GM23338 (cell line): ENCODE measurements around the gene GLRA1. TPM values are rescaled to one million over a fixed set of nuclear protein-coding genes. Genes with fewer than 3 reads are reported as not detected.

Experiments
- ATAC-seq: fragments of 200-7000 bp; cut with Tn5 transposase; 3 replicates; pipeline ENCODE4 v1.9.1; 2020
- DNase-seq: peaks from one replicate; pipeline ENCODE4 v3.0.0-alpha.2; 2015; ENCODE audit warnings: low spot score
- H2AFZ ChIP-seq: fragments of 200-600 bp; sonication (generic); 2 replicates; pipeline ENCODE4 v1.8.0; 2016; ENCODE audit warnings: antibody characterized with exemption, mild to moderate bottlenecking, moderate library complexity
- H3F3A ChIP-seq: fragments of 200-600 bp; sonication (generic); replicated peaks from 2 replicates; pipeline ENCODE4 v1.8.0; 2017; ENCODE audit warnings: antibody characterized with exemption, mixed run types, low read depth
- H3K27ac ChIP-seq: fragments of 200-600 bp; sonication (generic); 2 replicates; pipeline ENCODE4 v1.6.1; 2016; ENCODE audit warnings: low read depth
- H3K27me3 ChIP-seq: fragments of 200-600 bp; sonication (generic); 2 replicates; pipeline ENCODE4 v1.8.0; 2016; ENCODE audit warnings: mild to moderate bottlenecking, mixed run types, moderate library complexity; ENCODE audit not compliant: insufficient read depth
- H3K36me3 ChIP-seq: fragments of 200-600 bp; sonication (generic); 2 replicates; pipeline ENCODE4 v1.8.0; 2016; ENCODE audit warnings: mild to moderate bottlenecking; ENCODE audit not compliant: insufficient read depth
- H3K4me1 ChIP-seq: fragments of 200-600 bp; sonication (generic); 2 replicates; pipeline ENCODE4 v1.8.0; 2016; ENCODE audit warnings: mild to moderate bottlenecking, moderate library complexity; ENCODE audit not compliant: insufficient read depth
- H3K4me2 ChIP-seq: fragments of 200-600 bp; sonication (generic); 2 replicates; pipeline ENCODE4 v1.7.1; 2017; ENCODE audit warnings: mixed run types
- H3K4me3 ChIP-seq: fragments of 200-600 bp; sonication (generic); 2 replicates; pipeline ENCODE4 v1.6.1; 2016; ENCODE audit warnings: mixed run types
- H3K79me2 ChIP-seq: fragments of 200-600 bp; sonication (generic); replicated peaks from 2 replicates; pipeline ENCODE4 v1.8.0; 2017; ENCODE audit warnings: mild to moderate bottlenecking; ENCODE audit not compliant: insufficient read depth
- H3K9me2 ChIP-seq: fragments of 200-600 bp; sonication (generic); 2 replicates; pipeline ENCODE4 v1.8.0; 2017; ENCODE audit not compliant: insufficient read depth
- H4K20me1 ChIP-seq: fragments of 200-600 bp; sonication (generic); replicated peaks from 2 replicates; pipeline ENCODE4 v1.8.0; 2017; ENCODE audit warnings: mild to moderate bottlenecking; ENCODE audit not compliant: insufficient read depth
- H3K27ac Mint-ChIP-seq: 2 replicates; pipeline ENCODE4 v1.8.0; 2020; ENCODE audit warnings: inconsistent platforms, mild to moderate bottlenecking, moderate library complexity, mixed read lengths
- H3K27me3 Mint-ChIP-seq: 3 replicates; pipeline ENCODE4 v1.8.0; 2022; ENCODE audit warnings: low read depth, mild to moderate bottlenecking, moderate library complexity, mixed read lengths, inconsistent platforms; ENCODE audit not compliant: insufficient read depth, poor library complexity
- H3K36me3 Mint-ChIP-seq: 3 replicates; pipeline ENCODE4 v1.8.0; 2021; ENCODE audit warnings: low read depth, mild to moderate bottlenecking, inconsistent platforms, moderate library complexity, mixed read lengths
- H3K4me1 Mint-ChIP-seq: 3 replicates; pipeline ENCODE4 v1.8.0; 2020; ENCODE audit warnings: mild to moderate bottlenecking, inconsistent platforms, mixed read lengths
- H3K4me3 Mint-ChIP-seq: 3 replicates; pipeline ENCODE4 v1.8.0; 2021; ENCODE audit warnings: moderate library complexity, mild to moderate bottlenecking, inconsistent platforms, mixed read lengths
- H3K9me3 Mint-ChIP-seq: 3 replicates; pipeline ENCODE4 v1.8.0; 2020; ENCODE audit warnings: moderate library complexity, mild to moderate bottlenecking, inconsistent platforms, mixed read lengths
- CREB1 ChIP-seq: fragments of 250-450 bp; sonication (Bioruptor Pico); IDR thresholded peaks from 2 replicates; pipeline ENCODE4 v1.5.0; 2020; ENCODE audit warnings: low read depth, mild to moderate bottlenecking, moderate library complexity
- EZH2 ChIP-seq: fragments of 200-600 bp; sonication (generic); IDR thresholded peaks from one replicate; pipeline ENCODE4 v1.8.0; 2017; ENCODE audit warnings: antibody characterized with exemption, mild to moderate bottlenecking, low read depth; ENCODE audit not compliant: unreplicated experiment
- EZH2phosphoT487 ChIP-seq: fragments of 200-600 bp; sonication (generic); IDR thresholded peaks from one replicate; pipeline ENCODE4 v1.8.1; 2018; ENCODE audit warnings: antibody characterized with exemption; ENCODE audit not compliant: unreplicated experiment
- JUNB ChIP-seq: IDR thresholded peaks from one replicate; pipeline ENCODE4 v1.6.1; 2016; ENCODE audit warnings: antibody characterized with exemption; ENCODE audit not compliant: unreplicated experiment
- NANOG ChIP-seq: IDR thresholded peaks from 2 replicates; pipeline ENCODE4 v1.6.1; 2016; ENCODE audit warnings: antibody characterized with exemption, borderline replicate concordance
- POLR2AphosphoS5 ChIP-seq: IDR thresholded peaks from 2 replicates; pipeline ENCODE4 v1.6.1; 2016; ENCODE audit warnings: antibody characterized with exemption, low read depth
- STAT1 ChIP-seq: IDR thresholded peaks from one replicate; pipeline ENCODE4 v1.6.1; 2016; ENCODE audit warnings: antibody characterized with exemption; ENCODE audit not compliant: unreplicated experiment
- ZNF114 ChIP-seq: fragments of 250-450 bp; sonication (Bioruptor Pico); IDR thresholded peaks from 2 replicates; pipeline ENCODE4 v1.5.0; 2020; ENCODE audit warnings: mild to moderate bottlenecking, moderate library complexity
- ZNF331 ChIP-seq: fragments of 250-450 bp; sonication (Bioruptor Pico); IDR thresholded peaks from 2 replicates; pipeline ENCODE4 v1.5.0; 2020; ENCODE audit warnings: low read depth, mild to moderate bottlenecking, moderate library complexity
- polyA plus RNA-seq: library from polyadenylated mRNA; unstranded; fragments of >200 nt; fragmentation: Nextera tagmentation; extraction: Ambion mirVana; gene quantifications from 2 replicates; pipeline ENCODE4 v1.2.1, GENCODE V29; 2016
- total RNA-seq: library from RNA; depleted of rRNA; stranded (reverse); fragments of >200 nt; shearing (Covaris generic); gene quantifications from 2 replicates; pipeline ENCODE4 v1.2.3, GENCODE V29; 2014
- TF ChIP-seq, protein P1 (sequence below): IDR thresholded peaks from one replicate; pipeline ENCODE4 v1.6.1; 2018; ENCODE audit warnings: antibody characterized with exemption; ENCODE audit not compliant: unreplicated experiment
- TF ChIP-seq, protein P2 (sequence below): fragments of 250-450 bp; sonication (Bioruptor Pico); IDR thresholded peaks from 2 replicates; pipeline ENCODE4 v1.5.0; 2020; ENCODE audit warnings: mild to moderate bottlenecking, moderate library complexity
- TF ChIP-seq, protein P3 (sequence below): IDR thresholded peaks from 2 replicates; pipeline ENCODE4 v1.6.1; 2016; ENCODE audit warnings: antibody characterized with exemption
- TF ChIP-seq, protein P4 (sequence below), 2 experiments: fragments of 200-600 bp in 1 of 2; sonication (generic) in 1 of 2; conservative IDR thresholded peaks; 2 replicates each; pipeline versions ENCODE4 v1.5.1 to v1.6.1; 2016 to 2017; ENCODE audit warnings: antibody characterized with exemption in 2 of 2, low read depth in 2 of 2, mild to moderate bottlenecking in 2 of 2, moderate library complexity in 1 of 2

The GLRA1 gene
- total and polyA plus RNA-seq, 2 experiments from 2014 or later, result not detected

DNA sequence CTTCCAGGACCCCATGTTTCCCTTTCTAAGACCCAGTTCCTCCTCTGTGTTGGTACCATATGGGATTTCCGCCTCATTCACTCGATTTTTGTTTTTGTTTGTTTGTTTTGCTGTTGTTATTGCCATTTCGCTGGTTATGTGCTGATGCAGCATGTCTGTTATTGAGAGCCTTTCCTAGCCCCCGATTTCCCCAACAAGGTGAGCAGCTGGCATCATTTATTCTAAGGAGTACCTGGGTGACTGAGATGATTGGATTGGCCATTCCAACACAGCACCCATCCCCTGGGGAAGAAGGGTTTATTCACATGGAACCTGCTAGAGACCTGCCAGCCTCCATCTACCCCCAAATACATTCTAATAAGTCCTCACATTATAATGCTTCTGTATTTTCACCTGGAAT lies 2.7 kb downstream of the GLRA1 start:
- H3K27me3 ChIP-seq, result peaks cover 47% of the 10 kb centered on the region
- no peak overlapping the region for H3K4me3 ChIP-seq
- no peak for TF ChIP-seq ZNF331 (CRISPR knock-in tag)
- no peak for TF ChIP-seq STAT1
- no peak for TF ChIP-seq ZNF114
- TF ChIP-seq, protein P1, sequence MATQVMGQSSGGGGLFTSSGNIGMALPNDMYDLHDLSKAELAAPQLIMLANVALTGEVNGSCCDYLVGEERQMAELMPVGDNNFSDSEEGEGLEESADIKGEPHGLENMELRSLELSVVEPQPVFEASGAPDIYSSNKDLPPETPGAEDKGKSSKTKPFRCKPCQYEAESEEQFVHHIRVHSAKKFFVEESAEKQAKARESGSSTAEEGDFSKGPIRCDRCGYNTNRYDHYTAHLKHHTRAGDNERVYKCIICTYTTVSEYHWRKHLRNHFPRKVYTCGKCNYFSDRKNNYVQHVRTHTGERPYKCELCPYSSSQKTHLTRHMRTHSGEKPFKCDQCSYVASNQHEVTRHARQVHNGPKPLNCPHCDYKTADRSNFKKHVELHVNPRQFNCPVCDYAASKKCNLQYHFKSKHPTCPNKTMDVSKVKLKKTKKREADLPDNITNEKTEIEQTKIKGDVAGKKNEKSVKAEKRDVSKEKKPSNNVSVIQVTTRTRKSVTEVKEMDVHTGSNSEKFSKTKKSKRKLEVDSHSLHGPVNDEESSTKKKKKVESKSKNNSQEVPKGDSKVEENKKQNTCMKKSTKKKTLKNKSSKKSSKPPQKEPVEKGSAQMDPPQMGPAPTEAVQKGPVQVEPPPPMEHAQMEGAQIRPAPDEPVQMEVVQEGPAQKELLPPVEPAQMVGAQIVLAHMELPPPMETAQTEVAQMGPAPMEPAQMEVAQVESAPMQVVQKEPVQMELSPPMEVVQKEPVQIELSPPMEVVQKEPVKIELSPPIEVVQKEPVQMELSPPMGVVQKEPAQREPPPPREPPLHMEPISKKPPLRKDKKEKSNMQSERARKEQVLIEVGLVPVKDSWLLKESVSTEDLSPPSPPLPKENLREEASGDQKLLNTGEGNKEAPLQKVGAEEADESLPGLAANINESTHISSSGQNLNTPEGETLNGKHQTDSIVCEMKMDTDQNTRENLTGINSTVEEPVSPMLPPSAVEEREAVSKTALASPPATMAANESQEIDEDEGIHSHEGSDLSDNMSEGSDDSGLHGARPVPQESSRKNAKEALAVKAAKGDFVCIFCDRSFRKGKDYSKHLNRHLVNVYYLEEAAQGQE, result no peak
- no peak for TF ChIP-seq EZH2phosphoT487
- no peak for TF ChIP-seq CREB1 (CRISPR knock-in tag)
- TF ChIP-seq, protein P2, sequence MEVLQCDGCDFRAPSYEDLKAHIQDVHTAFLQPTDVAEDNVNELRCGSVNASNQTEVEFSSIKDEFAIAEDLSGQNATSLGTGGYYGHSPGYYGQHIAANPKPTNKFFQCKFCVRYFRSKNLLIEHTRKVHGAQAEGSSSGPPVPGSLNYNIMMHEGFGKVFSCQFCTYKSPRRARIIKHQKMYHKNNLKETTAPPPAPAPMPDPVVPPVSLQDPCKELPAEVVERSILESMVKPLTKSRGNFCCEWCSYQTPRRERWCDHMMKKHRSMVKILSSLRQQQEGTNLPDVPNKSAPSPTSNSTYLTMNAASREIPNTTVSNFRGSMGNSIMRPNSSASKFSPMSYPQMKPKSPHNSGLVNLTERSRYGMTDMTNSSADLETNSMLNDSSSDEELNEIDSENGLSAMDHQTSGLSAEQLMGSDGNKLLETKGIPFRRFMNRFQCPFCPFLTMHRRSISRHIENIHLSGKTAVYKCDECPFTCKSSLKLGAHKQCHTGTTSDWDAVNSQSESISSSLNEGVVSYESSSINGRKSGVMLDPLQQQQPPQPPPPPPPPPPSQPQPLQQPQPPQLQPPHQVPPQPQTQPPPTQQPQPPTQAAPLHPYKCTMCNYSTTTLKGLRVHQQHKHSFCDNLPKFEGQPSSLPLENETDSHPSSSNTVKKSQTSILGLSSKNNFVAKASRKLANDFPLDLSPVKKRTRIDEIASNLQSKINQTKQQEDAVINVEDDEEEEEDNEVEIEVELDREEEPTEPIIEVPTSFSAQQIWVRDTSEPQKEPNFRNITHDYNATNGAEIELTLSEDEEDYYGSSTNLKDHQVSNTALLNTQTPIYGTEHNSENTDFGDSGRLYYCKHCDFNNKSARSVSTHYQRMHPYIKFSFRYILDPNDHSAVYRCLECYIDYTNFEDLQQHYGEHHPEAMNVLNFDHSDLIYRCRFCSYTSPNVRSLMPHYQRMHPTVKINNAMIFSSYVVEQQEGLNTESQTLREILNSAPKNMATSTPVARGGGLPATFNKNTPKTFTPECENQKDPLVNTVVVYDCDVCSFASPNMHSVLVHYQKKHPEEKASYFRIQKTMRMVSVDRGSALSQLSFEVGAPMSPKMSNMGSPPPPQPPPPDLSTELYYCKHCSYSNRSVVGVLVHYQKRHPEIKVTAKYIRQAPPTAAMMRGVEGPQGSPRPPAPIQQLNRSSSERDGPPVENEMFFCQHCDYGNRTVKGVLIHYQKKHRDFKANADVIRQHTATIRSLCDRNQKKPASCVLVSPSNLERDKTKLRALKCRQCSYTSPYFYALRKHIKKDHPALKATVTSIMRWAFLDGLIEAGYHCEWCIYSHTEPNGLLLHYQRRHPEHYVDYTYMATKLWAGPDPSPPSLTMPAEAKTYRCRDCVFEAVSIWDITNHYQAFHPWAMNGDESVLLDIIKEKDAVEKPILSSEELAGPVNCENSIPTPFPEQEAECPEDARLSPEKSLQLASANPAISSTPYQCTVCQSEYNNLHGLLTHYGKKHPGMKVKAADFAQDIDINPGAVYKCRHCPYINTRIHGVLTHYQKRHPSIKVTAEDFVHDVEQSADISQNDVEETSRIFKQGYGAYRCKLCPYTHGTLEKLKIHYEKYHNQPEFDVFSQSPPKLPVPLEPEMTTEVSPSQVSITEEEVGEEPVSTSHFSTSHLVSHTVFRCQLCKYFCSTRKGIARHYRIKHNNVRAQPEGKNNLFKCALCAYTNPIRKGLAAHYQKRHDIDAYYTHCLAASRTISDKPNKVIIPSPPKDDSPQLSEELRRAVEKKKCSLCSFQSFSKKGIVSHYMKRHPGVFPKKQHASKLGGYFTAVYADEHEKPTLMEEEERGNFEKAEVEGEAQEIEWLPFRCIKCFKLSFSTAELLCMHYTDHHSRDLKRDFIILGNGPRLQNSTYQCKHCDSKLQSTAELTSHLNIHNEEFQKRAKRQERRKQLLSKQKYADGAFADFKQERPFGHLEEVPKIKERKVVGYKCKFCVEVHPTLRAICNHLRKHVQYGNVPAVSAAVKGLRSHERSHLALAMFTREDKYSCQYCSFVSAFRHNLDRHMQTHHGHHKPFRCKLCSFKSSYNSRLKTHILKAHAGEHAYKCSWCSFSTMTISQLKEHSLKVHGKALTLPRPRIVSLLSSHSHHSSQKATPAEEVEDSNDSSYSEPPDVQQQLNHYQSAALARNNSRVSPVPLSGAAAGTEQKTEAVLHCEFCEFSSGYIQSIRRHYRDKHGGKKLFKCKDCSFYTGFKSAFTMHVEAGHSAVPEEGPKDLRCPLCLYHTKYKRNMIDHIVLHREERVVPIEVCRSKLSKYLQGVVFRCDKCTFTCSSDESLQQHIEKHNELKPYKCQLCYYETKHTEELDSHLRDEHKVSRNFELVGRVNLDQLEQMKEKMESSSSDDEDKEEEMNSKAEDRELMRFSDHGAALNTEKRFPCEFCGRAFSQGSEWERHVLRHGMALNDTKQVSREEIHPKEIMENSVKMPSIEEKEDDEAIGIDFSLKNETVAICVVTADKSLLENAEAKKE (CRISPR knock-in tag), result no peak
- TF ChIP-seq, protein P3, sequence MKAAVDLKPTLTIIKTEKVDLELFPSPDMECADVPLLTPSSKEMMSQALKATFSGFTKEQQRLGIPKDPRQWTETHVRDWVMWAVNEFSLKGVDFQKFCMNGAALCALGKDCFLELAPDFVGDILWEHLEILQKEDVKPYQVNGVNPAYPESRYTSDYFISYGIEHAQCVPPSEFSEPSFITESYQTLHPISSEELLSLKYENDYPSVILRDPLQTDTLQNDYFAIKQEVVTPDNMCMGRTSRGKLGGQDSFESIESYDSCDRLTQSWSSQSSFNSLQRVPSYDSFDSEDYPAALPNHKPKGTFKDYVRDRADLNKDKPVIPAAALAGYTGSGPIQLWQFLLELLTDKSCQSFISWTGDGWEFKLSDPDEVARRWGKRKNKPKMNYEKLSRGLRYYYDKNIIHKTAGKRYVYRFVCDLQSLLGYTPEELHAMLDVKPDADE, result no peak
- no peak for TF ChIP-seq NANOG
- no peak for TF ChIP-seq POLR2AphosphoS5
- no peak for TF ChIP-seq JUNB
- no peak for TF ChIP-seq EZH2
- TF ChIP-seq, protein P4, sequence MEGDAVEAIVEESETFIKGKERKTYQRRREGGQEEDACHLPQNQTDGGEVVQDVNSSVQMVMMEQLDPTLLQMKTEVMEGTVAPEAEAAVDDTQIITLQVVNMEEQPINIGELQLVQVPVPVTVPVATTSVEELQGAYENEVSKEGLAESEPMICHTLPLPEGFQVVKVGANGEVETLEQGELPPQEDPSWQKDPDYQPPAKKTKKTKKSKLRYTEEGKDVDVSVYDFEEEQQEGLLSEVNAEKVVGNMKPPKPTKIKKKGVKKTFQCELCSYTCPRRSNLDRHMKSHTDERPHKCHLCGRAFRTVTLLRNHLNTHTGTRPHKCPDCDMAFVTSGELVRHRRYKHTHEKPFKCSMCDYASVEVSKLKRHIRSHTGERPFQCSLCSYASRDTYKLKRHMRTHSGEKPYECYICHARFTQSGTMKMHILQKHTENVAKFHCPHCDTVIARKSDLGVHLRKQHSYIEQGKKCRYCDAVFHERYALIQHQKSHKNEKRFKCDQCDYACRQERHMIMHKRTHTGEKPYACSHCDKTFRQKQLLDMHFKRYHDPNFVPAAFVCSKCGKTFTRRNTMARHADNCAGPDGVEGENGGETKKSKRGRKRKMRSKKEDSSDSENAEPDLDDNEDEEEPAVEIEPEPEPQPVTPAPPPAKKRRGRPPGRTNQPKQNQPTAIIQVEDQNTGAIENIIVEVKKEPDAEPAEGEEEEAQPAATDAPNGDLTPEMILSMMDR (conservative IDR thresholded peaks at IDR 0.05; ENCODE audit: low read depth in 2 of 2), result no peak
- peaks cover 17% of the 10 kb centered on the region for H3K4me1 ChIP-seq
- H3K36me3 ChIP-seq, result no peaks in the 10 kb centered on the region
- no peak overlapping the region for H3K27ac ChIP-seq
- H4K20me1 ChIP-seq, result no peaks in the 10 kb centered on the region
- Mint-ChIP-seq H3K27ac (no peak overlapping the region), H3K9me3 (no peaks in the 10 kb centered on the region), H3K4me3 (no peak overlapping the region), H3K27me3 (peaks cover 22% of the 10 kb centered on the region), H3K36me3 (no peaks in the 10 kb centered on the region), H3K4me1 (peaks cover 17% of the 10 kb centered on the region)
- no peak overlapping the region for H3K4me2 ChIP-seq
- DNase-seq (no peak), ATAC-seq (no peak)
- H3F3A ChIP-seq, result no peaks in the 10 kb centered on the region
- H3K79me2 ChIP-seq, result no peaks in the 10 kb centered on the region
- no peak overlapping the region for H2AFZ ChIP-seq
- no peaks in the 10 kb centered on the region for H3K9me2 ChIP-seq
